Aorta (tissue), 5 donors: Measurements from ENCODE around the gene CPSF3. TPM values are rescaled to one million over a fixed set of nuclear protein-coding genes. Genes with fewer than 3 reads are reported as not detected.
A peak's percentile ranks its signal among the peaks of the same experiment; 100 is the strongest.

Experiments used
- ATAC-seq: fragments of 200-7000 bp; cut with Tn5 transposase; one replicate; pipeline ENCODE4 v1.9.1; 2022; ENCODE audit warnings: moderate library complexity; ENCODE audit not compliant: low FRiP score
- DNase-seq, 2 donors: peaks; one replicate each; pipeline ENCODE4 v3.0.0-alpha.2; 2020
- H3K27ac ChIP-seq, 2 donors: one replicate each; pipeline ENCODE4 v1.5.1; 2013; ENCODE audit warnings: low read length in 2 of 2, mild to moderate bottlenecking in 2 of 2, moderate library complexity in 2 of 2, control low read depth in 1 of 2, inconsistent platforms in 1 of 2, low read depth in 1 of 2
- H3K27me3 ChIP-seq, 2 donors: one replicate each; pipeline ENCODE4 v1.6.1; 2013; ENCODE audit warnings: control low read depth in 1 of 2, low read length in 1 of 2, mild to moderate bottlenecking in 1 of 2, moderate library complexity in 1 of 2; ENCODE audit not compliant: insufficient read depth in 2 of 2, control insufficient read depth in 1 of 2
- H3K36me3 ChIP-seq, 2 donors: one replicate each; pipeline ENCODE4 v1.6.1; 2013; ENCODE audit warnings: control low read depth in 1 of 2, low read length in 1 of 2, mild to moderate bottlenecking in 1 of 2; ENCODE audit not compliant: insufficient read depth in 2 of 2, control insufficient read depth in 1 of 2
- H3K4me1 ChIP-seq, 2 donors: one replicate each; pipeline ENCODE4 v1.6.1; 2013; ENCODE audit warnings: low read length in 2 of 2, control low read depth in 1 of 2, mild to moderate bottlenecking in 1 of 2, moderate library complexity in 1 of 2; ENCODE audit not compliant: insufficient read depth in 2 of 2, control insufficient read depth in 1 of 2
- H3K4me3 ChIP-seq, 2 donors: one replicate each; pipeline ENCODE4 v1.5.1; 2013; ENCODE audit warnings: low read length in 2 of 2, control low read depth in 1 of 2, mild to moderate bottlenecking in 1 of 2
- H3K9me3 ChIP-seq: one replicate; pipeline ENCODE4 v1.6.1; 2013; ENCODE audit warnings: mild to moderate bottlenecking, low read length; ENCODE audit not compliant: control insufficient read depth
- WGBS, 2 donors: extraction: QIAGEN DNeasy Blood & Tissue Kit; methylation state at CpG; one replicate each; pipeline ENCODE4 v1.1.7; 2013; 5-methylcytosine and 5-hydroxymethylcytosine counted together
- intact Hi-C, 2 donors: fragments of 100-400 bp; cut with DNase I; formaldehyde crosslinking; loops; one replicate each; pipeline versions ENCODE4 v1.14.2 to v1.15.0; 2022
- long read RNA-seq, 2 donors: library from polyadenylated mRNA; unstranded; transcript quantifications; one replicate each; pipeline ENCODE4 v2.0.0, GENCODE V29; 2020 to 2021
- polyA plus RNA-seq, 2 donors: library from polyadenylated mRNA; stranded (reverse); fragments of 200-250 nt; gene quantifications; one replicate each; pipeline ENCODE4 v1.2.3, GENCODE V29; 2013
- total RNA-seq, 2 donors: library from RNA; stranded (reverse); fragmentation: NEBNext Ultra II Directional; extraction: Animal tissue kit (Norgen Biotek cat#: 25700); gene quantifications; one replicate each; pipeline ENCODE4 v1.2.1, GENCODE V29; 2021
- donor health status: healthy with polysubstance abuse.
- donor health status: Bipolar disorder and iron deficiency.
- donor health status: DM: no; HTN: no; CAD: no.
- donor health status: DM: no; HTN: no; CAD: no.
- donor health status: DM: yes; HTN: yes; CAD: no.

CPSF3 gene
- total RNA-seq: 10 to 100 TPM; 16.2 to 20.4 TPM
- polyA plus RNA-seq: 10 to 100 TPM; 12.9 to 13.2 TPM
- long read RNA-seq, donor 1, transcript CPSF3-201 (18 exons, 2,345 nt): major isoform, 94 of 105 reads
- long read RNA-seq, donor 1, partial matches to known transcripts: 8 of 105 reads
- long read RNA-seq, donor 1, other reads (novel, unspliced or antisense): 3 of 105 reads
- long read RNA-seq, donor 2, transcript CPSF3-201 (18 exons, 2,345 nt): major isoform, 9 of 12 reads
- long read RNA-seq, donor 2, partial matches to known transcripts: 0 of 12 reads
- long read RNA-seq, donor 2, other reads (novel, unspliced or antisense): 3 of 12 reads

DNA sequence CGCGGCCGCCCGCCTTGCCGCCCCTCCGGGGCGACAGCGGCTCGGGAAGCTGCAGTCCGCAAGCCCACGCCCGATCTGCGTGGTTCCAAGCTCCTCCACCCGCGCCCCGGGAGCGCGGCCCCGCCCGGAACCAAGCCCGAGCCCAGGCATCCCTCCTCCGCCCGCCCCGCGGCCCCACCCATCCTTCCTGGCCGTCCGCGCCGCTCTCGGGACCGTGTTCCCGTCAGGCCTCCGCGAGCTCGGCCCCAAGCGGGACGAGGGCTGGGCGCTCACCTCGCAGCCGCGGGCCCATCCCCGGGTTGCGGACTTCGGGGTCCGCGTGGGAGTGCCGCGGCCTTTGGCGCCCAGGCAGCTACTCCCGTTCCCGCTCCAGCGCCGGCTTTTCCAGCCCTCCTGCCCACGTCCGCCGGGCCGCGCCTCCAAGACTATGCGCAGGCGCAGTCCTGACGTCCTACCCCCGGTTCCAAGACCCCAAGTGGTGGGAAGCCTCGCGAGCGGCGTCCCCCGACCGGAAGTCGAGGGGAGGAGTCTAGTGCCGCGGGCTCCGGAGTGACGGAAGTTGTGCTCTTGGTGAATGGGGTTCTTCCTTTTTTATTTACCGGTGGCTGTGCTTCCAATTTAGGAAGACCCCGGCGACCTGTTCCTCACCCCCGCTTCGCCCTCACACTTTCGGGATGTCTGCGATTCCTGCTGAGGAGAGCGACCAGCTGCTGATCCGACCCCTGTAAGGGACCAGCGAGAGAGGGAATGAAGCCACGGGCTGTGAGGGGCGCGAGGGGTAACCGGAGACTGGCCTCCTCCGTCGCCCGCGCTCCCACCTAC is at the start of gene CPSF3, which contains the start of gene ITGB1BP1:
TSS of gene CPSF3 (plus strand) at position 555 of the 822 bp plus-strand sequence. CDS start at position 675, 120 bp downstream.
TSS of gene ITGB1BP1 (minus strand) at position 429 of the 822 bp plus-strand sequence. CDS start 4,831 bp downstream, outside the sequence.
- peak within 1 kb of the TSS; percentile 77 to 88 for H3K4me3 ChIP-seq
- peaks cover 1 to 5% of the 10 kb centered on the region in 2 donors for H3K4me1 ChIP-seq
- intact Hi-C loops: loop anchor here in 1 of 2 donors (2.0 to 5.0 kb wide), 2 partner anchors 49 to 281 kb away; partner anchors contain the start of gene IAH1
- 0% methylated on average over 70 to 91 of the region's 91 CpGs for WGBS, 2 donors
- no peaks in the 10 kb centered on the region for H3K27me3 ChIP-seq
- H3K9me3 ChIP-seq: no peaks in the 10 kb centered on the region
- DNase-seq (peak; percentile 99), ATAC-seq (peak; percentile 99)
- H3K27ac ChIP-seq: peak within 1 kb of the TSS in 1 of 2 donors; percentile 67
- no peaks in the 10 kb centered on the region for H3K36me3 ChIP-seq

DNA sequence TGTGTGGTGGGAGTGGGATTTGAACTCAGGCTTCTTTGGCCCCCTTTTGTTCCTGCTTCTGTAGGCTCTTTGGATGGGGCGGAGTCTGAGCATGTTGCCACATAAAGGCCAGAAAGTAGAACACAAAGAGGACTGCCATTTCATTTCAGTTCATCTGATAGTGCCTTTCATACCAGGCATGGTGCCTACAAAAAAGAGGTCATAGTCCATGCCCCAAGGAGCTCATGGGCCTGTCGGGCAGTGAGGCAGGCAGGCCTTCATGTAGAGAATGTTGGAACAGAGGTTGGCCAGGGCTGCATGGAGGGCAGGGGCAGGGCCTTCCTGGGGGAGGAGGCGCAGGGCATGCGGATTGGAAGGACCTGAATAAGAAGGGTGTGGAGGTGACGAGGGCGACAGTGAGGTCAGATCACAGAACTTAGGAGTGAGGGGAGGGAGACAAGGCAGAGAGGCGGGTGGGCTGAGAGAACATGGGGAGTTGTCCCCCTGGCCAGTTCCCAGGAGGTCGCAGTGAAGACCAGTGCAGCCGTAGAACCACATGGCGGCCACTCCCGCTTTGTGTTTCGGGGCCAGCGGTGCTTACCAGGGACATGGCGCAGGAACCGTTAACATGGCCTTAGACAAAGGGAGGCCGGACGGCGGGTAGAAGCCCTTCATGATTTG is 49.3 kb upstream of the CPSF3 start:
- Histone ChIP-seq H3K27me3 (no peaks in the 10 kb centered on the region), H3K4me3 (no peak overlapping the region), H3K36me3 (no peaks in the 10 kb centered on the region), H3K27ac (no peak overlapping the region), H3K4me1 (no peaks in the 10 kb centered on the region), H3K9me3 (no peaks in the 10 kb centered on the region)
- DNase-seq: no peak
- intact Hi-C loops: no loop called here
- 91 to 95% methylated on average over 18 of the region's 18 CpGs for WGBS, 2 donors
- ATAC-seq: no peak

DNA sequence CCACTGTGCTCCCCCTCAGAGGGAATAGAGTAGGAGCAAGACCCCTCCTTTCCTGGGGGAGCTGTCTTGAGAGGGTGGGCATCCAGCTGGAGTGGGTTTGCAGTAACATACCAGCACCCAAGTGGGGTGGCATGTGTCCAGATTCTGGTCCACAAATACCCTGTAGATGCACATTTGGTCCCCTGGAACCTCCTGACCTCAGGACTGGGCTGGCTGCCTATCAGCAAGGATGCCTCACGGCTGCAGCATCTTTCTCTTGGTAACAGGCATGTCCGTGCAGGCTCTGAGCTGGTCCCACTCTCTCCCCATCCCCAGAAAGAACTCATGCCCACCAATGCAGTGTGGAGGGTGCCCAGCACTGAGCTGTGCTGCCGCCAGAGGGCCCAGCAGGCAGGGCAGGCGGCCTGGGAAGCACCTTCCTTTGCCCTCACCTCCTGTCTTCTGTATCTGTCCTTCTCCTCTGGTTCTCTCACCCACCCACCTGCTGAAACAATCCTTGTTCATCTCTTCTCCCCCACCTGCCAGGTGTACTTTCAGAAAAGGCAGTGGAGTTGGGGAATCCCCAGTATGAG is 47.5 kb upstream of the CPSF3 start:
- intact Hi-C loops: no loop called here
- Histone ChIP-seq H3K27ac (no peak overlapping the region), H3K4me3 (no peak overlapping the region), H3K9me3 (no peaks in the 10 kb centered on the region), H3K36me3 (no peaks in the 10 kb centered on the region), H3K4me1 (no peaks in the 10 kb centered on the region), H3K27me3 (no peaks in the 10 kb centered on the region)
- 85 to 87% methylated on average over 4 of the region's 4 CpGs for WGBS, 2 donors
- no peak for DNase-seq
- no peak for ATAC-seq

DNA sequence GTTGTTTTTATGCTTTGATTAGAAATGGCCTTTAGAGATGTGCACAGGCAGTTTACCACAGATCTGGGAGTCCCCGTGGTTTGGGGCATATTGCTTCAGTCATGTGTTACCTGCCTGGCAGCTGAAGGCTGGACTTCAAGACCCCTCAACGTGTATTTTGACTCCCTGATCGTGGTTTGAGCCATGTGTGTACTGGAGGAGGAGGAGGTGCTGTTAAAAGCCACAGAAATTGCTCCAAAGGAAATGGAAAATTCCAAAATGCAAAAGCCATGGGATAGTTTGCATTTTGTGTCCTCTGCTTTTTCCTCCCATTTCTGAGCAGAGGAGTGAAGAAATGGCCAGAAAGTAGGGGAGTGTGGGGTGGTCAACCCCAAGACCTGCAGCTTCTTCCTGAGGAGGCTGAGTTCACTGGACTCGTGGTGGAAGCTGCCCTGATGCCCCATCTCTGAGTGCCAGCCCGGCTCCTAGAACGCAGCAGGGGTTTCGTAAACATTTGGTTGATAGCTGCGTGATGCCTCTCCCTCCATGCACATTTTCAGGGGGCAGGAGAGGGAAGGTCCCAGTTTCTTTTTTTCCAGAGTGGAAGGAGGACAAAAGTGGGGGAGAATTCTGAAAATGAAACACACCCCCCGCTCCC is 45.9 kb upstream of the CPSF3 start:
- Histone ChIP-seq H3K4me3 (no peak overlapping the region), H3K36me3 (no peaks in the 10 kb centered on the region), H3K27me3 (no peaks in the 10 kb centered on the region), H3K9me3 (no peaks in the 10 kb centered on the region), H3K4me1 (no peaks in the 10 kb centered on the region), H3K27ac (peak overlapping the region in 1 of 2 donors; percentile 34)
- DNase-seq (no peak), ATAC-seq (no peak)
- intact Hi-C loops: no loop called here
- WGBS, 2 donors: 55 to 68% methylated on average over 9 of the region's 9 CpGs

DNA sequence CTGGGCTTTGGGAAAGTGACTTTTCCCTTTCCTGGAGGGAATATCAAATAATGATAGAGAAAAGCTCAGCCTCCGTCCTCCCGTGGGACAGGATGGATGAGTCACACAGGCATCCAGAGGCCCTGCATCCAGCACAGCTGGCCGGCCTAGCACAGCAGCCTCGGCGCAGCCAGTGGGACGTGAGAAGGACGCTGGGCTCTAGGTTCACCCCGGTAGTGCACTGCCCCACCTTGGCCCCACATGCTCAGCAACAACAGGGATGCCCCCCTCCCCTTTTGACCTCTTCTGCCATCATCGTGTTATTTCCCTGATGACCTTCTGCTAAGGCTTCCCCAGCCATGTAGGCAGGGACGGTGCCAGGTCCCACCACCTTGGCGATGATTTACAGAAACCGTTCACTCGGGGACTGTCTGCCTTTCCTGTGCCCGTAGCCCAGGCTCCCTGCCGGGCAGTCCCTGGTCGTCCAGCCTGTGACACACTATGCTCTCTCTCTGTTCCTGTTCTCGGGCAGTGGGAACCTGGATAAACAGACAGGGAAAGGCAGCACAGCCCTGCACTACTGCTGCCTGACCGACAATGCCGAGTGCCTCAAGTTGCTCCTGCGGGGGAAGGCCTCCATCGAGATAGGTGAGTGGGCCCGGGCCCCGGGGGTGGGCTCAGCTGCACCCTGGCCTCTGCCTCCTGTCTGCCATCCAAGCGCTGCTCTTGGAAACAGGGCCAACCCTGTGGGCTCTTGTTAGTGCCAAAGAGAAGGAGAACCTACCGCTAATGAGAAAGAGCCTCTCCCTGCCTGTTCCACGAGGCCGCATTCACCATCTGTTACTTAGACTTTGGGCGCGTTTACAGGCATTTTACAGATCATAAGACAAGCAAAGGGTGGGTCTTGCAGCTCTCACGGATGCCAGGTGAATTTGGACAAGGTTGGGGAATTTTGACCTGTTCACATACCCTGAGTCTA is 44.7 kb upstream of the CPSF3 start:
- H3K9me3 ChIP-seq: no peaks in the 10 kb centered on the region
- DNase-seq: peak; percentile 85 to 88
- H3K36me3 ChIP-seq: no peaks in the 10 kb centered on the region
- peak; percentile 77 for ATAC-seq
- H3K4me3 ChIP-seq: no peak overlapping the region
- H3K27ac ChIP-seq: peak overlapping the region in 1 of 2 donors; percentile 55
- H3K27me3 ChIP-seq: no peaks in the 10 kb centered on the region
- intact Hi-C loops: no loop called here
- no peaks in the 10 kb centered on the region for H3K4me1 ChIP-seq
- 59 to 64% methylated on average over 30 of the region's 30 CpGs for WGBS, 2 donors

DNA sequence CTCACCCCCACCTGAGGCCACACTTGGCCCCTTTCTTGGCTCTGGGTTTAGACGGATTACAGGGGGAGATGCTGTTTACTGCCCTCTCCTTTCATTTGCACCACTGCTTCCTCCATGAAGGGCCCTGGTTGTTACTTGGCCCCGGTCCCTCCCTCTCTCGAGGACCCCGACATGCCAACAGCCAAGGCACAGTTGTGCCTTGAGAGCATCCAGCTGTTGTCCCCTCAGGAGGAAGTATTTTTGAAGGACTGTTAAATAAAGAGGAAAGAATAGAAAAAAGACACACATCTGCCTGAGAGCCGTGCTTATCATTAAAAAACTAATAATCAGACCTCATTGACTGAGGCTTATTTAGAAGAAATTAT is 44.1 kb upstream of the CPSF3 start:
- Histone ChIP-seq H3K4me1 (no peaks in the 10 kb centered on the region), H3K27ac (no peak overlapping the region), H3K9me3 (no peaks in the 10 kb centered on the region), H3K27me3 (no peaks in the 10 kb centered on the region), H3K36me3 (no peaks in the 10 kb centered on the region), H3K4me3 (no peak overlapping the region)
- intact Hi-C loops: no loop called here
- 92 to 95% methylated on average over 5 of the region's 5 CpGs for WGBS, 2 donors
- no peak for DNase-seq
- no peak for ATAC-seq

DNA sequence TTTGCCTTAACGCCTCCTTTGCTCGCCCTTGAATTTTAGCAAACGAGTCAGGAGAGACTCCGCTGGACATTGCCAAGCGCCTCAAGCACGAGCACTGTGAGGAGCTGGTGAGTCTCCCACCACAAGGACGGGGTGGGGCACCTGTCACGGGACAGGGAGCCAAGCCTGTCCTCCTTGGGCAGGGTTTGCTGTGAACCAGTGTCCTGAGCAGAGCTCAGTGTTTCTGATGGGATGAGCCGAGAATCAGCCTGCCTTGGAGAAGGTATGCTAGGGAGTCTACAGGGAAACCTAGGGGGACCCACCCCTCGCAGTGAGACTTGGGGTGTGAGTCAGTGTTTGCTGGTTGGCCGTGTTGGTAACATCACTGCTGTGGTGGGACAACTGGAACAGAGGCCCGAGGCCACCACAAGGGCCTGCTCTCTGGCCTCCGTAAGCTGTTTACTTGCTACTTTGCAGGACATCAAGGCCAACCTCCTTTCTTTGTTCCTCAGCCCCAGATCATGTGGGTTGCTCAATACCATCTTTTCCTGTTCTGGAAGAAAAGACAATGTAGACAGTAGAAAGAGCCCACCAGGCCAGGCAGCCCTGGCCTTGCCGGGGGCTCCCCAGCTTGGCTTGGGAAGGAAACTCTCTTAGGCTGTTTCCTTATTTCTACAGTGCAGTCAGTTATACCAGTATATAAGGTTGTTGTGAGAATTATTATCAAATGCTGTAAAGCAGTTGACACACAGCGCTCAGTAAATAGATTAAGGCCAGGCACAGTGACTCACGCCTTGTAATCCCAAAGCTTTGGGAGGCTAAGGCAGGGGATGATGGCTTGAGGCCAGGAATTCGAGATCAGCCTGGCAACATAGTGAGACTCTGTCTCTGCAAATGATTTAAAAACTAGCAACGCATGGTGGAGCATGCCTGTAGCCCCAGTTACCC is 42.5 kb upstream of the CPSF3 start:
- H3K36me3 ChIP-seq: no peaks in the 10 kb centered on the region
- peak in 1 of 2 donors; percentile 81 for DNase-seq
- 66 to 68% methylated on average over 18 of the region's 18 CpGs for WGBS, 2 donors

More for the DNA sequence above, 42.5 kb upstream of the CPSF3 start:
- H3K4me1 ChIP-seq: no peaks in the 10 kb centered on the region
- peak; percentile 73 for ATAC-seq
- no peak overlapping the region for H3K4me3 ChIP-seq
- H3K9me3 ChIP-seq: no peaks in the 10 kb centered on the region
- intact Hi-C loops: no loop called here
- no peaks in the 10 kb centered on the region for H3K27me3 ChIP-seq
- H3K27ac ChIP-seq: peak overlapping the region in 1 of 2 donors; percentile 56
